AG08396 (cell line): ENCODE results near the gene HBEGF.

ENCODE experiments used
- DNase-seq: peaks from one replicate; pipeline ENCODE4 v3.0.0; 2012; ENCODE audit warnings: low spot score, mixed read lengths

Gene HBEGF, protein sequence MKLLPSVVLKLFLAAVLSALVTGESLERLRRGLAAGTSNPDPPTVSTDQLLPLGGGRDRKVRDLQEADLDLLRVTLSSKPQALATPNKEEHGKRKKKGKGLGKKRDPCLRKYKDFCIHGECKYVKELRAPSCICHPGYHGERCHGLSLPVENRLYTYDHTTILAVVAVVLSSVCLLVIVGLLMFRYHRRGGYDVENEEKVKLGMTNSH

DNA sequence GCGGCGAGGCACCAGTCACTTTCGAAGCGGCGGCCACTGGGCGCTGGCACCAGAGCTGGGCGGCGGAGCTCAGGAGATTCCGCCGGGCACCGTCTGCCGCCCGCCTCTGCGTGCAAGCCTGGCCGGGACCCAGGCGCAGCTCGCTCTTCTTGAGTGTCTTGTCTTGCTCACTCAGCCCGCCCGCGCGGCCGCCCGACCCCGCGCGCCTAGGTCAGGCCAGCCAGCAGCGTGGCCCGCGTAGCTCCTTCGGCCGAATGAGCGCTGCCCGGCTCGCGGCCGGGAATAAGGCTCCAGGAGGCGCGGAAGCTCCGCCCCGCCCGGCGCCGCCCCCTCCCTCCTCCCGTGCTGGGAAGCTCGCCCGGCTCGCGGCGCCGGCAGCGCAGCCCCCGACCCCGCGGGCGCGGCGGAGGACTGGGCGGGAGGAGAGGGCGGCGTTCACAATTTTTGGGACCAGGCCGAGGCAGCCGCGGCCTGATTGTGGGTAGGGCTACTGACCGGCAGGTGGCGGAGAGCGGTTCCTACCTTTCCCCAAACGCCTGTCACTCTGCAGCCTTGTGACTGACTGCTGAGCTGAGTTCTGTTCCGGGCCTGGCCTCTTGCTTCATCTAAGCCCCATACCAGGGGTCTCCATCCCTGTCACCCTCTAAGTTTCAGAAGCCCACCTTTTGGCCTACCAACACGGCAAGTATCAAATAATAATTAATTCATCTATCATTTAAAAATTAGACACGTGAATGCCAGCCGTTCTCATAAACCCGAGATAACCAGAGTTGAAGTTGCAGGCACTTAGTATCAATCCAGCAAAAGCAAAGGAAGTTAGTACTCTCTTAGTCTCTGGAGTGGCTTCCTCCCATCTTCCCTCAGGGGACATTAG is at the start of gene HBEGF:
Gene HBEGF, minus strand, starts transcription at position 256 of the 874 bp plus-strand sequence. CDS start 275 bp downstream, outside the sequence.
- peak; percentile 94 for DNase-seq

DNA sequence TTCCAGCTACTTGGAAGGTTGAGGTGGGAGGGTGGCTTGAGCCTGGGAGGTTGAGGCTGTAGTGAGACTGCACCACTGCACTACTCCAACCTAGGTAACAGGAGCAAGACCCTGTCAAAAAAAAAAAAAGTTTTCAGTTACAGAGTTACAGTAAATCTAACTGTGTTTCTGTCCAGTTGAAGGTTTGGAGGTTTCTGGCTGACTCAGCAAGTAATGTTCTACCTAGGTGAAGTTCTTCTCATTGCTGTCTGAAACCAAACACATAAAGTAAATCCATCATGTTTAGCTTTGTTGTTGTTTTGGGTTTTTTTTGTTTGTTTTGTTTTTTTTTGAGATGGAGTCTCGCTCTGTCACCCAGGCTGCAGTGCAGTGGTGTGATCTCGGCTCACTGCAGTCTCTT is 47.3 kb upstream of the HBEGF start:
- DNase-seq: no peak

DNA sequence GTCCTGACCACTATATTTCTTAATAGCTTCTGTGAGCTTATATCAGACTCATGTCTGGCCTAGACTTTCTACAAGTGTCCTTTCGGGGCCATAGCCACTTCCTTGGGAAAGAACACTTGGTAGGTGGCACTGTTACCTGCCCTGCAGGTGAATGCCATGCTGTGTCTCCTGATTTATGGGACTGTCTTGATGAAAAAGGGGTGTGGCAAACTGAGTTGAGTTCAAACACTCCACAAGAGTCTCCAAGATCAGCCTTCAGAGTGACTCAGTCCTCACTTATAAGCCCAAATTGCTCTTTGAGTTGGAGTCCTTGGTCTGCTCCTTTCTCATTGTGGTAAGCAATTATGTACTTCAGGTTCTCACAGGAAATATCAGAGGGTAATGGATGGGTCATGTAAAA is 45.3 kb upstream of the HBEGF start:
- no peak for DNase-seq

DNA sequence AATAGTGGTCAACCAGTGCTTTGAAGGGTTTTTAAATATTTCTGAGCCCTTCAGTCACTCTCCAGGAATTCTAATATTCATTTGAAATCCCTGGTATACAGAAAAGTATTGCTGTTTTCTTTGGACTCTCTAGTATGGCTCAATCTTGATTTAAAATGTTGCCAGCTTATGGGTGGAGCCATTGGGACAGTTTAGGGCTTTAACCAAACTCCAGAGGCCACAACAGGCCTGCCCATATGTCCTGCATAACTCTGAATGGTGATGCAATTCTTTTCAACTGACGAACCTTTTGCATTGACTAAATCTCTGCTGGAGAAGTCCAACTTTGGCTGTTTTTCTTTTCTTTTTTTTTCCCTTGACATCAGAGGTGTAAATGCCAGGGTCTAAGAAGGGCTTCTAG is 44.9 kb upstream of the HBEGF start:
- DNase-seq: peak; percentile 36

DNA sequence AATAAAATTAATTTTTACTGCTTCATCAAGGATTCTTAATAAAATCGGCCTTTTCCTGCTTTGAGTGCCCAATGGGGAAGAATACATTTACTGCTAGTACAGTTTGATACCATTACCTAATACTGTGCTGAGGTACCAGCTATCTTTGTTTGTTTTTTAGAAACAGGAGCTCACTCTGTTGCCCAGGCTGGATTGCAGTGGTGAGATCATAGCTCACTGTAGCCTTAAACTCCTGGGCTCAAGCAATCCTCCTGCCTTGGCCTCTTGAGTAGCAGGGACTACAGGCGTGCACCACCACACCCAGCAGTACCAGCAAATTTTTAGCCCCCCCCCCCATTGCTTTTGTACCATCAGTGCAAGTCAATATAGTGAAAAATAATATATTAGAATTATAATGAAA is 41.6 kb upstream of the HBEGF start:
- DNase-seq: no peak

DNA sequence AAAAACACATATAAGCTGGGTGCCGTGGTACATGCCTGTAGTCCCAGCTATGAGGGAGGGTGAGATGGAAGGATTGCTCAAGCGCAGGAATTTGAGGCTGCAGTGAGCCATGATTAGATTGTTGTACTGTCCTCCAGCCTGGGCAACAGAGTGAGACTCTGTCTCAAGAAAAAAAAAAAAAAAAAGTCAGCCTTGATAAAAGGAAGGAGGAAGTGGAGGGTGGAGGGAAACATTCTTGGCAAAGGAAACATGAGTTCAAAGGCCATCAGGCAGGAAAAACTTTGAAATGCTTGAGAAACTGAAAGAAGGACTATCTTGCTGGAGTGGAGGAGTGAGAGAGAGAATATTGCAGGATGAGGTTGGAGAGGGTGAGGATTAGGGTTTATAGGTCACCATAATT is 36.9 kb upstream of the HBEGF start:
- no peak for DNase-seq

DNA sequence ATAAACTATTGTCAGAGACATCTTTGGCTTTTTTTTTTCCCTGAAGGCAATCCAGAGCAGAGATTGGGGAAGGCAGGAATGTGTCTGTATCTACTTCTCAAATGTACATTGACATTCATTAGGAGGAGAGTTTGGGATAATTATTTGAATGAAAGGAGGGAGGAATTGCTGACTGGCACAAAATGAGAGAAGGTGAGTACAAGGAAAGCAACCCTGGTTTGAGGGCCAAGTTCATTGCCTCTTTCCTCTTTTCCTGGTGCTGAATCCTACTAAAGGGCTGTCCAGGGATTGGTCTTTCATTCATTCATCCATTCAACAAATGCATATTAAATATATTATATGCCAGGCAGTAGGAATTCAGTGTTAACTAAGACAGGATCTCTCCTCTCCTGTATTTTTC is 36.5 kb upstream of the HBEGF start:
- DNase-seq: no peak

DNA sequence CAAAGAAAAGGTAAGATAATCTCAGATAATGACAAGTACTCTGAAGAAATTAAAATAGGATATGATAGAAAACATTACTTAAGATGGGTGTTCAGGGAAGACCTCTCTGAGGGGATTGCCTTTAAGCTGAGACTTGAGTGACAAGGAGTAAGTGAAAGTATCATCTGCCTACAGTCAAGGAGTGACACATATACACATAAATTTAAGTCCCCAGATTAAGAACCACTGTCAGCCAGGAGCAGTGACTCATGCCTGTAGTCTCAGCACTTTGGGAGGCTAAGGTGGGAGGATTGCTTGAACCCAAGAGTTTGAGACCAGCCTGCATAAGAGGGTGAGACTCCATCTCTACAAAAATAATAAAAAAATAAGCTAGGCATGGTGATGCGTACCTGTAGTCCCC is 35.6 kb upstream of the HBEGF start:
- DNase-seq: no peak

DNA sequence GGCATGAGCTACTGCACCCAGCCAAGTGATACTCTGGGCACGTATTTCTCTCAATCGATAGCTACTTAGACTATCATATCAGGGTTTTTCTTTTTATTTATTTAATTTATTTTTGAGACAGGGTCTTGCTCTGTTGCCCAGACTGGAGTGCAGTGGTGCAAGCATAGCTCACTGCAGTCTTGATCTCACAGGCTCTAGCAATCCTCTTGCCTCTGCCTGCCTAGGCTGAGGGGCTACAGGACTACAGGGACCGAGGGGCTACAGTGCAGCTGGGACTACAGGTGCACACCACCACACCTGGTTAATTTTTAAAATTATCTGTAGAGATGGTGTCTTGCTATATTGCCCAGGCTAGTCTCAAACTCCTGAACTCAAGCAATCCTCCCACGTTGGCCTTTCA is 34.9 kb upstream of the HBEGF start:
- DNase-seq: no peak

DNA sequence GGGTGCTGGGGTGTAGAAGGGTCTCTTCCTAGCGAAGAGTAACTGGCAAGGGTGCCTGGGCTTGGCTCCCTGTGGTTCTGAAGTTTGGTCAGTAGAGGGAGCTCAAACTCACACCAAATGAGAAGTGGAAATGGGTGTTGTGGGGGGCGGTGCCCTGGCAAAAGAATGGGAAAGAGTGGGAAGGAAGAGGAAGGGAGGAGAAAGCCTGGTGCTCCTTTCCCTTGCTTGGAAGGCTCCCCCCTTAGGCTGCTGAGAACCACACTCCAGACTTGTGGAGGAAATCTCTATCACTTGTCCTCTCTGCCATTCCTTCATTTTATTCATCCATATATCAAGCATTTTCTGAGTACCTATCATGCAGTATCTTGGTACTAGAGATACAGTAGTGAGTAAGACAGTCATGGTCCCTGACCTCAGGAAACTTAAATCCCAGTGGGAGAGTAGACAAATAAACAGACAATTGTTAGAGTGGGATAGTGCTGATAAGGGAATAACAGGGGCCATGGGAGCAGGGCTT is 26.6 kb upstream of the HBEGF start:
- DNase-seq: peak; percentile 77

DNA sequence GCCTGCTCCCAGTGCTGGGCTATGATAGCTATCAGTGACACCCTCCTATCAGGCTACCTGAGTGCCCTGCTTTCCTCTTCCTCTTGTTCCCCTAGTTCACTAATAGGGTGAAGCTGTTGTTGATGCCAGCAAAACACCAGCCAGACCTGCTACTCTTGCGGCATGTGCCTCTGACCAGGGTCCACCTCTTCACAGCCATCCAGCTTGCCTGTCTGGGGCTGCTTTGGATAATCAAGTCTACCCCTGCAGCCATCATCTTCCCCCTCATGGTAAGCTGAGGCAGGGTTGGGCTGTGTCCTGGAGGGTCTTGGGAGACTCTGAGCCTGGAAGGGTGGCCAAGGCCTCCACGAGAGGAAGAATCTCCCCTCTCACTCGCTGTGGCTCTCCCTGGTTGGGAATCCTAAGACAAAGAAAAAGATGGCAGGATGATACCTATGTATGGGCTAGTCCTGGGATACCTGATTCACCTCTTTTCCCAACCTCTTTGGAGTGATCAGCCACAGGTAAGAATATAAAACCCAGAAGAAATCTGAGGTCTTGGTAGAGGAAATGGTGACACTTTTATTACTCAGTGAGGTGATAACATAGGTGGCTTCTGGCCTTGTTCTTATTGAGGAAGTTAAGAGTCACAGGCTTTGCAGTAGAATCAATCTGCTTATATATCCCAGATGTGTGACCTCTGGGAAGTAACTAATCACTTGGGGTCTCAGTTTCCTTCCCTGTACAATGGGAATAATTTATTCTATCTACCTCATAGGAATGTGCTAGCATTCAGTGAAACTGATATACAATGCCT is 25.2 kb upstream of the HBEGF start:
- DNase-seq: no peak

DNA sequence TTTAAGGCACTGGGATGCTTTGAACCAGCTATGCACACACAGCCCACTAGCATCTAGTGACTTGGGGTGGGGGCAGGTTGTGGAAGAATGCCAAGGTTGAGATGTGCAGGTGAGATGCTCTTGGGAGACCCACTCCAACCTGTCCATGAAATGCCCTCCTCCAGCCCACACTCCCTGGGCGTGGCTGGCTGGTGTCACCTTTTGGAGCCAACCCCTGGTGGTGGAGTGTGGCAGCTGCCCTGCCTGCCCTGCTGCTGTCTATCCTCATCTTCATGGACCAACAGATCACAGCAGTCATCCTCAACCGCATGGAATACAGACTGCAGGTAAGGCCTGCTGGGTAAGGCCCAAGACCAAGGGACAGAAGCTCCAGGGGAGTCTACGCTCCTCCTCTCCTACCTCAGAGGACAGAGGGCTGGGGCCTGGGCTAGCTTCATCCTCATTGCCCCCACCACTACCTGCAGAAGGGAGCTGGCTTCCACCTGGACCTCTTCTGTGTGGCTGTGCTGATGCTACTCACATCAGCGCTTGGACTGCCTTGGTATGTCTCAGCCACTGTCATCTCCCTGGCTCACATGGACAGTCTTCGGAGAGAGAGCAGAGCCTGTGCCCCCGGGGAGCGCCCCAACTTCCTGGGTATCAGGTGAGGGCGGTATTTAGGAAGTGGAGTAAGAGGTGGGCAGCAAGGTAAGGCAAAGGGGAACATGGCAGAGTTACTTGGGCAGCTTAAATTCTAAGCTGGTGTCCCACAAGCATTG is 21.0 kb upstream of the HBEGF start:
- no peak for DNase-seq

DNA sequence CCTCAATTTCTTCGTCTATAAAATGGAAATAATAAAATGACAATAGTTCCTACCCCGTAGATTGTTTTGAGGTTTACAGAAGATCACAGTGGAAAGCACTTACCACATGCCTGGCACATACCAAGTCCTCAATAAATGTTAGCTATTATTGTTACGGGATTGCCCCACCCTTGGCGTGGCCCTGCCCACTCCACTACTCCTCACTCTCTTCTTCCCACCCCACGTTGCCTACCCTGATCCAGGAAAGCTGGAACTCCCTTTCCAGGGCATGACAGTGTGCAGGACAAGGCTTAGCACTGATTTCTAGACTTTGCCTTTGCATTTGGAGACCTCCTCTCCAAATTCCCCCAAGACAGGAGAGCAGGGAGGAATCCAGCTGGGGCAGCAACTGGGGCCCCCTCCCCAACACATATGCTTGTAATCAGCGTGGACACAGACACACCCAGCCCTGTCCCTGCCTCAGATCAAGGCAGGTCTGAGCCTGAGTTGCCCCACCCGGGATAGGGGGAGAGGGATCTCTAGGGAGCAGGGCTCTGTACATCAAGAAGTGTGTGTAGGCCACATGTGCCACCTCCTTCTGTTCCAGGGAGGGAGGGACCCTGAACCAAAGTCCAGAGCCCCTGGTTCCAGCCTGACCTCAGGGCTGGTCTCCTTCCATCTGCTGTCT is 20.3 kb upstream of the HBEGF start:
- no peak for DNase-seq

DNA sequence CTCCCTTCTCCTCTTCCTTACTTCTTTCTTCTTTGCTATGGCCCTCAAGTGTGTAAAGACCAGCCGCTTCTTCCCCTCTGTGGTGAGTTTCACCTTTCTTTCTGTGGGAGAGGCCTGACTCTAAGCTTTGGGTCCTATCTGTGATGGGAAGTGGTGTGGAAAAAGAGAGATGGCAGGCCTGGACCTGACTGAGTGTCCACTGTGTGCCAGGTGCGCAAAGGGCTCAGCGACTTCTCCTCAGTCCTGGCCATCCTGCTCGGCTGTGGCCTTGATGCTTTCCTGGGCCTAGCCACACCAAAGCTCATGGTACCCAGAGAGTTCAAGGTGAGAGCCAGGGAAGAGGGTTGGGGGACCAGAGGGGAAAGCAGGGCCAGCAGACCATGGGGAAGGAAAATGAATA is 19.5 kb upstream of the HBEGF start:
- DNase-seq: no peak

DNA sequence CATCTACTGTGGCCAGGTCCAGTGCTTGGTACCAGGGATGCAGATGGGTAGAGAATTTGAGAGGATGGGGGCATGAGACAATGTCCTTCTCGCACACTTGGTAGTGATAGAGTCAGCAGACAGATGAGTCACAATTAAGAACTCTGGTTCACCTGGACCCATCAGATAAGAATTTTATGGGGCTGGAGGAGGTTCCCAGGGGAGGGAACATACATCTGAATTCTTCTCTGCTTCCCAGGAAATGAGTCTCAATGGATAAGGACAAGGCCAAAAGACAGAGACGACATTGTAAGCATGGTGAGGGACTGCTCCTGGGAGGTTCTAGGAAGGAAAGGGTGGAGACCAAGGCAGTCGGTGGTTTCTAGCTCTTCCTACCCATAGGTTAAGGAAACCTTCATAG is 18.9 kb upstream of the HBEGF start:
- no peak for DNase-seq

DNA sequence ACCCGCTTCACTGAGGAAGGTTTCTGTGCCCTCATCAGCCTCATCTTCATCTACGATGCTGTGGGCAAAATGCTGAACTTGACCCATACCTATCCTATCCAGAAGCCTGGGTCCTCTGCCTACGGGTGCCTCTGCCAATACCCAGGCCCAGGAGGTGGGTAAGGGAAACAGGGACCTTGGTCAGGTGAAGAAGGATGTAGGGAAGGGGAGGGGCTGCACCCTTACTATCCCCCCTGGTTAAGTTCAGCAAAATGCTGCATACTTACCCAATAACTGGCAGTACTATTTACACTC is 18.0 kb upstream of the HBEGF start:
- no peak for DNase-seq

DNA sequence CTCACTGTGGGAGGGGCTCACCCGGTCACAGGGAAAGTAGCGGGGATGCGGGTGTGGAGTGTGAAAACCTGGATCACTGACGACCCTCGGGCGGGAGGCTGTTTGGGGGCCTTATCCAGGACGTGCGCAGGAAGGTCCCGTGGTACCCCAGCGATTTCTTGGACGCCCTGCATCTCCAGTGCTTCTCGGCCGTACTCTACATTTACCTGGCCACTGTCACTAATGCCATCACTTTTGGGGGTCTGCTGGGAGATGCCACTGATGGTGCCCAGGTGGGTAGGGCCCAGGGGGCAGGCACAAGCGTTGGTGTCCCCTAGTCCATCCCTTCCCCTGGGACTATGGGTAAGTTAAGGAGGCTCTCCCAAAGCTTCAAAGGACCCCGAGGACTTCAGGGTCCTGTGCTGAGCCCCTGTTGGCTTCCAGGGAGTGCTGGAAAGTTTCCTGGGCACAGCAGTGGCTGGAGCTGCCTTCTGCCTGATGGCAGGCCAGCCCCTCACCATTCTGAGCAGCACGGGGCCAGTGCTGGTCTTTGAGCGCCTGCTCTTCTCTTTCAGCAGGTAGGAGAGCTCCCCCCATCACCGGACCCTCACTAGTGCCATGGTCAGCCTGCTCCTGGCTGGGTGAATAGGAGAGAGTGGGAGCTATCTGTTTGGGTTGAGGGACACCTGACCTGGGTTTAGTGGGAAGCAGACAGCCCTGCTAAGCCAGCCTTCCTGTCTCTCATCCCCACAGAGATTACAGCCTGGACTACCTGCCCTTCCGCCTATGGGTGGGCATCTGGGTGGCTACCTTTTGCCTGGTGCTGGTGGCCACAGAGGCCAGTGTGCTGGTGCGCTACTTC is 17.4 kb upstream of the HBEGF start:
- DNase-seq: no peak

DNA sequence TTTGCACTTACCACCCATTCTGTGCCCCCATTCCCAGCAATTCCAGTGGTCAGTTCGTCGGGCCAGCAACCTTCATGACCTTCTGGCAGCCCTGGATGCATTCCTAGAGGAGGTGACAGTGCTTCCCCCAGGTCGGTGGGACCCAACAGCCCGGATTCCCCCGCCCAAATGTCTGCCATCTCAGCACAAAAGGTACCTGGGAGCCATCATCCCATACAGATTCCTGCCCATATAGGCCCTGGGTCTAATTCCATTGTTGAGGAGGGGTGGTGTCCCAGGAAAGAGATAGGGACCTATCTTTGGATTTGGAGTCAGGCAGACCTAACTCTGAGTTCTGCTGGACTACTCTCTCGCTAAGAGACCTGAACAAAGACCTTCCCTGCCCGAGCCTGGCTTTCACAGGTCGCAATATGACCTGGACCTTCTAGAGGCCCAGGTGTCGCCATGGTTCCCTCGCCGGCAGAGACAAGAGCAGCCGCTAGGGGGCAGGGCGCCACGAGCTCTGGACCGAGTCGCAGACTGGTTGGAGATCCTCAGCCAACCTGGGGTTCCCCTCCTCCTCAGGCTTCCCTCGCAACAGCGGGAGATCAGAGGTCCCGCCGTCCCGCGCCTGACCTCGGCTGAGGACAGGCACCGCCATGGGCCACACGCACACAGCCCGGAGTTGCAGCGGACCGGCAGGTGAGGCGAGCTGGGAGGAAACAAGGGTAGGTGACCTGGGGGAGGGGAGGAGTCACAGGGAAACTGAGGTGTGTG is 16.6 kb upstream of the HBEGF start:
- DNase-seq: peak; percentile 82

DNA sequence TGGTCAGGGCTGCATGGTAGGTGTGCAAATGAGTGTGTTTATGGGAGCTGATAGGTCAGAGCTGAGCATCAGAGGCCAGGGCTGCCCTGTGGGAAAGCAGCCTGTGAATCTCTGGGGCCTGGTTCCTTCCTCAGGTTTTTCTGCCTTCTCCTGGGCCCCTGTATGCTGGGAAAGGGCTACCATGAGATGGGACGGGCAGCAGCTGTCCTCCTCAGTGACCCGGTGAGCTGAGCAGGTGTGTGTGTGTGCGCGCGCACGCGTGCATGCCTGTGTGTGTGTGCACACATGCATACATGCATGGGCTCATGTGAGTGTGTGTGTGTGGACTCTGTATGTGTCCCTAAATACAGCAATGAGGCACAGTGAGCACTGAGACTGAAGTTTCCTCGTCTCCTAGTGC is 15.9 kb upstream of the HBEGF start:
- DNase-seq: no peak

DNA sequence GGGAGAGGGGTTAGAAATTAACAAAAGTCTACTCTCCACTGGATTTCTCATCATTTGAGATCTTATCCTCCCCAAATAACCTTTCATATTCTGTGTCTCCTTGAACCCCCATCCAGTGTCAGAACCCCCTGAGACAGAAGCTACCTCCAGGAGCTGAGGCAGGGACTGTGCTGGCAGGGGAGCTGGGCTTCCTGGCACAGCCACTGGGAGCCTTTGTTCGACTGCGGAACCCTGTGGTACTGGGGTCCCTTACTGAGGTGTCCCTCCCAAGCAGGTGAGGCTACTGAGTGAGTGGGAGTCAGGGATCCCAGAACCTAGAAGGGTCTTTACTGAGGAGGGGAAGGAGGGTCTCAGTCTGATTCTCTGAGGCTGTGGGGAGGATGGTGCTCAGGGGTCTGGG is 15.5 kb upstream of the HBEGF start:
- DNase-seq: no peak
